ENCODE measurements around the gene RCOR1.

The RCOR1 gene

GRCh38 chr14:102728501-102728900 is 136.1 kb downstream of the RCOR1 start:
- peak; percentile 38 for DNase-seq

- DNase-seq = no peak
Observed at GRCh38 chr14:102729268-102729667, 136.8 kb downstream of the RCOR1 start.

GRCh38 chr14:102729825-102730224 is 137.4 kb downstream of the RCOR1 start:
- peak; percentile 15 for DNase-seq

GRCh38 chr14:102731101-102731870 is 138.8 kb downstream of the RCOR1 start:
- DNase-seq = peak; percentile 48

GRCh38 chr14:102731871-102732800 is 139.7 kb downstream of the RCOR1 start:
- DNase-seq = peak; percentile 46

- peak; percentile 36 for DNase-seq
Observed at GRCh38 chr14:102732924-102733323, 140.5 kb downstream of the RCOR1 start.

GRCh38 chr14:102733326-102733725 is 140.9 kb downstream of the RCOR1 start:
- DNase-seq = peak; percentile 29

GRCh38 chr14:102734436-102734835 is 142.0 kb downstream of the RCOR1 start:
- peak; percentile 17 for DNase-seq

- peak; percentile 32 for DNase-seq
Observed at GRCh38 chr14:102736956-102737355, 144.5 kb downstream of the RCOR1 start.

- no peak for DNase-seq
Observed at GRCh38 chr14:102737402-102738372, 145.2 kb downstream of the RCOR1 start.

- DNase-seq = no peak
Observed at GRCh38 chr14:102738373-102739189, 146.1 kb downstream of the RCOR1 start.

GRCh38 chr14:102739190-102739469 is 146.7 kb downstream of the RCOR1 start:
- no peak for DNase-seq

- peak; percentile 43 for DNase-seq
Observed at GRCh38 chr14:102746634-102747438, 154.4 kb downstream of the RCOR1 start.

- no peak for DNase-seq
Observed at GRCh38 chr14:102748806-102749205, 156.4 kb downstream of the RCOR1 start.

GRCh38 chr14:102749393-102750305 is 157.2 kb downstream of the RCOR1 start:
- DNase-seq = no peak

- no peak for DNase-seq
Observed at GRCh38 chr14:102750376-102750775, 157.9 kb downstream of the RCOR1 start.

- no peak for DNase-seq
Observed at GRCh38 chr14:102751088-102751487, 158.6 kb downstream of the RCOR1 start.

- no peak for DNase-seq
Observed at GRCh38 chr14:102752239-102752847, 159.9 kb downstream of the RCOR1 start.

Data from islet precursor cell (in vitro differentiated cells).